ENCODE data around the gene TRIO. TPM values are rescaled to one million over a fixed set of nuclear protein-coding genes. Genes with fewer than 3 reads are reported as not detected.

Gene TRIO
- polyA plus RNA-seq, 3 donors: 1.7 to 45.8 (median 2.1) TPM

DNA sequence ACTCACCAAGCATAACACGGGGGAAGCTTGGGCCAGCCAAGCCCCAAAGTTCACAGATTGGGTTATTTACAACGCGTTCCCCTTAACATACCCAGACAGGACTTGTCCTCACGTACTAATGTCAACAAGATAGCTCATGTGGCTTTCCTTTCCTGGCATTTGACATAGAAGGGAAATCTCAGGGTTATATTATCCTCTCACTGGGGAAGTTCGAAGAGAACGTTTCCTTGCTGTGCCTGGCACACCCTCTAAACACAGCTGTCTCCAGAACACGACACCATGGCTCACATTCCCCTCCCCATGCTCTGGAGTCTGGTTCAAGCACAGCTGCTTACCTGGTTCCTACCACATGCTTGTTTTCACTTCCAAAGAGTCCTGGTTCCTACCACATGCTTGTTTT is 391.6 kb downstream of the TRIO start:
- H2AFZ ChIP-seq (ENCODE audit: insufficient read depth, low read depth, low read length, poor library complexity, severe bottlenecking): peak overlapping the region; percentile 32
- TF ChIP-seq, protein P1, sequence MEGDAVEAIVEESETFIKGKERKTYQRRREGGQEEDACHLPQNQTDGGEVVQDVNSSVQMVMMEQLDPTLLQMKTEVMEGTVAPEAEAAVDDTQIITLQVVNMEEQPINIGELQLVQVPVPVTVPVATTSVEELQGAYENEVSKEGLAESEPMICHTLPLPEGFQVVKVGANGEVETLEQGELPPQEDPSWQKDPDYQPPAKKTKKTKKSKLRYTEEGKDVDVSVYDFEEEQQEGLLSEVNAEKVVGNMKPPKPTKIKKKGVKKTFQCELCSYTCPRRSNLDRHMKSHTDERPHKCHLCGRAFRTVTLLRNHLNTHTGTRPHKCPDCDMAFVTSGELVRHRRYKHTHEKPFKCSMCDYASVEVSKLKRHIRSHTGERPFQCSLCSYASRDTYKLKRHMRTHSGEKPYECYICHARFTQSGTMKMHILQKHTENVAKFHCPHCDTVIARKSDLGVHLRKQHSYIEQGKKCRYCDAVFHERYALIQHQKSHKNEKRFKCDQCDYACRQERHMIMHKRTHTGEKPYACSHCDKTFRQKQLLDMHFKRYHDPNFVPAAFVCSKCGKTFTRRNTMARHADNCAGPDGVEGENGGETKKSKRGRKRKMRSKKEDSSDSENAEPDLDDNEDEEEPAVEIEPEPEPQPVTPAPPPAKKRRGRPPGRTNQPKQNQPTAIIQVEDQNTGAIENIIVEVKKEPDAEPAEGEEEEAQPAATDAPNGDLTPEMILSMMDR (IDR thresholded peaks at IDR 0.05): no peak
- no peak for DNase-seq

DNA sequence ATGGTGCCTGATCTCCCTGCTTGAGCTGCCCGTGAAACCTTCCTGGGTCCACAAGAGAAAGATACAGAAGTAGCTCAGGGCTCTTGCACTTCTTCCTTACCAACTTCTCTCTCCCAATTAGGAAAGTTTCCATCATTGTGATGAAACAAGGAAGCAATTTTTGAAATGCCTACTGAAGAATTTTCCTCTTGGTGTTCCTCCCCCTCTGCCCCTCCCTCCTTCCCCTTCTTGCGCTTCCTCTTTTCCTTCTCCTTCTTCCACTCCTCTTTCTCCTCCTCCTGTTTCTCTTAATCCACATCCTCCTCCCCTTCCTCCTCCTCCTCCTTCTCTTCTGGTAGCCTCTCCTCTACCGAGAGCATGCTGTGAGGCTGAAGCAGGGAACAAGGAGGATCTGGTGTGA is 402.2 kb downstream of the TRIO start:
- peak overlapping the region; percentile 5 for H3K9ac ChIP-seq (ENCODE audit: insufficient read depth, low read length, poor library complexity, severe bottlenecking)
- peak overlapping the region; percentile 24 for H2AFZ ChIP-seq (ENCODE audit: insufficient read depth, low read depth, low read length, poor library complexity, severe bottlenecking)
- H4K20me1 ChIP-seq (ENCODE audit: insufficient read depth, low read length): no peaks in the 10 kb centered on the region
- H3K27me3 Mint-ChIP-seq (ENCODE audit: low read depth in 3 of 3): peaks cover 0 to 2% (median 0%) of the 10 kb centered on the region in 3 donors
- peak; percentile 51 to 86 (median 84) for DNase-seq
- H3K27ac Mint-ChIP-seq: peak overlapping the region; percentile 85 to 97 (median 93)
- H3K4me3 Mint-ChIP-seq: peak overlapping the region; percentile 51 to 89
- H3K36me3 ChIP-seq (replicated peaks in 1 of 2; ENCODE audit: control insufficient read depth in 1 of 2, insufficient read depth in 2 of 2, low read length in 2 of 2): no peaks in the 10 kb centered on the region
- peaks cover 10 to 19% (median 15%) of the 10 kb centered on the region in 7 donors for H3K9me3 Mint-ChIP-seq
- H3K4me1 Mint-ChIP-seq: peaks cover 78% of the 10 kb centered on the region
- peak overlapping the region; percentile 71 for H3K4me2 ChIP-seq (replicated peaks; ENCODE audit: extremely low read depth, low read length, poor library complexity, severe bottlenecking)
- peaks cover 17% of the 10 kb centered on the region for H3K79me2 ChIP-seq (ENCODE audit: insufficient read depth, low read length)
- intact Hi-C loops (cut with micrococcal nuclease): loop anchor here (5.0 kb wide), 1 partner anchor 37 kb away; the partner anchor contains the start of gene OTULINL (in 2 of the 2)
- peaks cover 77 to 78% of the 10 kb centered on the region in 2 donors for H3K4me1 ChIP-seq (ENCODE audit: control insufficient read depth in 1 of 2, insufficient read depth in 2 of 2, low read length in 2 of 2)
- peaks cover 2 to 9% of the 10 kb centered on the region in 2 donors for H3K36me3 Mint-ChIP-seq
- TF ChIP-seq, protein P1 (IDR thresholded peaks at IDR 0.05): no peak
- H3K27me3 ChIP-seq (ENCODE audit: control insufficient read depth in 2 of 2, insufficient read depth in 2 of 2, low read length in 2 of 2): no peaks in the 10 kb centered on the region
- peaks cover 2 to 11% of the 10 kb centered on the region in 2 donors for H3K9me3 ChIP-seq (replicated peaks in 1 of 2; ENCODE audit: control insufficient read depth in 1 of 2, insufficient read depth in 1 of 2, low read length in 2 of 2)
- H3K4me3 ChIP-seq (replicated peaks in 1 of 3; ENCODE audit: low read depth in 2 of 3, low read length in 3 of 3): peak overlapping the region in 2 of 3 experiments; percentile 19 to 58
- 0% methylated on average over 1 of the region's 3 CpGs for WGBS (ENCODE audit: insufficient coverage)
- peak overlapping the region; percentile 37 to 84 for H3K27ac ChIP-seq (ENCODE audit: low read depth in 1 of 2, low read length in 2 of 2)

More for the DNA sequence above, 391.6 kb downstream of the TRIO start:
- H3K4me3 Mint-ChIP-seq: peak overlapping the region in 1 of 2 donors; percentile 51
- Histone ChIP-seq H3K9me3 (replicated peaks in 1 of 2; ENCODE audit: control insufficient read depth in 1 of 2, insufficient read depth in 1 of 2, low read length in 2 of 2) (peaks cover 0 to 2% of the 10 kb centered on the region in 2 donors), H3K36me3 (replicated peaks in 1 of 2; ENCODE audit: control insufficient read depth in 1 of 2, insufficient read depth in 2 of 2, low read length in 2 of 2) (no peaks in the 10 kb centered on the region), H3K27me3 (ENCODE audit: control insufficient read depth in 2 of 2, insufficient read depth in 2 of 2, low read length in 2 of 2) (no peaks in the 10 kb centered on the region), H3K4me3 (replicated peaks in 1 of 3; ENCODE audit: low read depth in 2 of 3, low read length in 3 of 3) (no peak overlapping the region), H3K4me2 (replicated peaks; ENCODE audit: extremely low read depth, low read length, poor library complexity, severe bottlenecking) (no peak overlapping the region), H3K9ac (ENCODE audit: insufficient read depth, low read length, poor library complexity, severe bottlenecking) (no peak overlapping the region), H3K4me1 (ENCODE audit: control insufficient read depth in 1 of 2, insufficient read depth in 2 of 2, low read length in 2 of 2) (peaks cover 5 to 8% of the 10 kb centered on the region in 2 donors), H3K27ac (ENCODE audit: low read depth in 1 of 2, low read length in 2 of 2) (no peak overlapping the region), H4K20me1 (ENCODE audit: insufficient read depth, low read length) (no peaks in the 10 kb centered on the region), H3K79me2 (ENCODE audit: insufficient read depth, low read length) (no peaks in the 10 kb centered on the region)
- peaks cover 3 to 16% (median 11%) of the 10 kb centered on the region in 7 donors for H3K9me3 Mint-ChIP-seq
- 0% methylated on average over 4 of the region's 7 CpGs for whole genome bisulfite sequencing (ENCODE audit: insufficient coverage)
- peaks cover 0 to 5% (median 3%) of the 10 kb centered on the region in 3 donors for H3K27me3 Mint-ChIP-seq (ENCODE audit: low read depth in 3 of 3)
- peaks cover 3% of the 10 kb centered on the region in 2 donors for H3K36me3 Mint-ChIP-seq
- peaks cover 11% of the 10 kb centered on the region for H3K4me1 Mint-ChIP-seq
- H3K27ac Mint-ChIP-seq: peak overlapping the region in 5 of 7 donors; percentile 13 to 83 (median 57)
- intact Hi-C loops (cut with micrococcal nuclease): no loop called here

All from CD14-positive monocyte (primary cell).